Activated naive CD8-positive, alpha-beta T cell treated with anti-CD3 and anti-CD28 coated beads, Interleukin-2, amount 50 U/mL, for 24 hours (primary cell): ENCODE results near the gene MRPS25.
"Not testable (repeated sequence)": the region's sequence is repeated elsewhere in the genome, so short reads cannot be mapped to it uniquely, and the experiment has no call there.

Source experiments
- ATAC-seq: fragments of 150-1000 bp; cut with Tn5 transposase; one replicate; pipeline ENCODE4 v1.10.0; 2021
- DNase-seq: peaks from one replicate; pipeline ENCODE4 v3.0.0; 2021
- H3K27ac Mint-ChIP-seq: one replicate; pipeline ENCODE4 v1.8.0; 2021; ENCODE audit warnings: mild to moderate bottlenecking, mixed read lengths
- H3K27me3 Mint-ChIP-seq: one replicate; pipeline ENCODE4 v1.8.0; 2021; ENCODE audit warnings: mixed read lengths
- H3K36me3 Mint-ChIP-seq: one replicate; pipeline ENCODE4 v1.8.0; 2021; ENCODE audit warnings: low read depth, mixed read lengths
- H3K4me1 Mint-ChIP-seq: one replicate; pipeline ENCODE4 v1.8.0; 2021; ENCODE audit warnings: mixed read lengths
- H3K4me3 Mint-ChIP-seq: one replicate; pipeline ENCODE4 v1.8.0; 2021; ENCODE audit warnings: mild to moderate bottlenecking, moderate library complexity, mixed read lengths
- H3K9me3 Mint-ChIP-seq: one replicate; pipeline ENCODE4 v1.8.0; 2021; ENCODE audit warnings: mixed read lengths

The MRPS25 gene

GRCh38 chr3:15009167-15009566 is 55.9 kb downstream of the MRPS25 start:
- no peaks in the 10 kb centered on the region for H3K9me3 Mint-ChIP-seq
- no peak for DNase-seq
- no peaks in the 10 kb centered on the region for H3K27me3 Mint-ChIP-seq
- H3K4me3 Mint-ChIP-seq: no peak overlapping the region
- peaks cover 10% of the 10 kb centered on the region for H3K4me1 Mint-ChIP-seq
- ATAC-seq: no peak
- H3K27ac Mint-ChIP-seq: no peak overlapping the region
- peaks cover 41% of the 10 kb centered on the region for H3K36me3 Mint-ChIP-seq

GRCh38 chr3:15007681-15008141 is 57.4 kb downstream of the MRPS25 start:
- Mint-ChIP-seq H3K4me3 (no peak overlapping the region), H3K36me3 (peaks cover 37% of the 10 kb centered on the region), H3K9me3 (no peaks in the 10 kb centered on the region), H3K4me1 (peaks cover 10% of the 10 kb centered on the region), H3K27ac (no peak overlapping the region), H3K27me3 (no peaks in the 10 kb centered on the region)
- no peak for ATAC-seq
- DNase-seq: no peak

- not testable (repeated sequence) for H3K4me1 Mint-ChIP-seq, H3K27me3 Mint-ChIP-seq, H3K4me3 Mint-ChIP-seq, H3K27ac Mint-ChIP-seq, DNase-seq, ATAC-seq
- Mint-ChIP-seq H3K36me3 (peaks cover 28% of the 10 kb centered on the region), H3K9me3 (peaks cover 12% of the 10 kb centered on the region)
Observed at GRCh38 chr3:14999182-14999581, 65.9 kb downstream of the MRPS25 start.
